GM18526 (cell line): Measurements from ENCODE around the gene RPP30.

Source experiments
- POLR2A ChIP-seq: IDR thresholded peaks from 3 replicates; pipeline ENCODE4 v1.6.1; 2011; ENCODE audit not compliant: insufficient read length; ENCODE audit errors: extremely low read depth

The RPP30 gene

GRCh38 chr10:90923111-90923731 is 51.4 kb downstream of the RPP30 start:
- no peak for TF ChIP-seq POLR2A

GRCh38 chr10:90924552-90924951 is 52.8 kb downstream of the RPP30 start:
- no peak for TF ChIP-seq POLR2A

- TF ChIP-seq POLR2A: no peak
Observed at GRCh38 chr10:90925079-90926029, 53.6 kb downstream of the RPP30 start.

GRCh38 chr10:90927293-90927692 is 55.5 kb downstream of the RPP30 start:
- no peak for TF ChIP-seq POLR2A

GRCh38 chr10:90929179-90929578 is 57.4 kb downstream of the RPP30 start:
- TF ChIP-seq POLR2A: no peak

GRCh38 chr10:90930070-90930837 is 58.5 kb downstream of the RPP30 start:
- TF ChIP-seq POLR2A: no peak

- no peak for TF ChIP-seq POLR2A
Observed at GRCh38 chr10:90930971-90931871, 59.4 kb downstream of the RPP30 start.

- no peak for TF ChIP-seq POLR2A
Observed at GRCh38 chr10:90935581-90936275, 64.0 kb downstream of the RPP30 start.

GRCh38 chr10:90936276-90936659 is 64.5 kb downstream of the RPP30 start:
- no peak for TF ChIP-seq POLR2A

- no peak for TF ChIP-seq POLR2A
Observed at GRCh38 chr10:90937645-90938258, 66.0 kb downstream of the RPP30 start.

- no peak for TF ChIP-seq POLR2A
Observed at GRCh38 chr10:90939116-90939515, 67.3 kb downstream of the RPP30 start.

- no peak for TF ChIP-seq POLR2A
Observed at GRCh38 chr10:90939648-90940047, 67.9 kb downstream of the RPP30 start.

GRCh38 chr10:90944749-90945148 is 73.0 kb downstream of the RPP30 start:
- no peak for TF ChIP-seq POLR2A
